ENCODE results near the gene DAGLA.

The DAGLA gene

DNA sequence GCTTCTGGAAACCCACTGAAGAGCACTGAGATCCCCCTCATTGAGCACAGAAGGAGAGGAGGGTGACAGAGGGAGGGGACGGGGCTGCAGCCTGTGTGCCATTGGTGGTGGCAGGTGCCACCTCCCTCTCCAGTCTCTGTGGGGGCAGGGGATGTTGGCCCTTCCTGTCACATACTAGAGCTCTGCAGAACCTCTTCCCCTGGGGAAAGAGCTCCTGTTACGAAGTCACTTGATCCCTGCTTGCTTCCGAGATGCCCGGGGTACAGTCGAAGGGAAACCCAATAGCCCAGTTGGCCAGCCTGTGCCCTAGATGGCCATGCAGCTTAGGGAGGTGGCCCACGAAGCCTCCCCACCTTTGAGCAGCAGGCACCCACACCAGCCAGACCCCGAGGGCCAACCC is 29.4 kb downstream of the DAGLA start:
- H3K9me2 ChIP-seq (ENCODE audit: low read depth, low read length) = no peaks in the 10 kb centered on the region
- H3F3A ChIP-seq (ENCODE audit: insufficient read depth, low read length) = no peaks in the 10 kb centered on the region
- H3K27ac ChIP-seq (ENCODE audit: low read depth, low read length, poor library complexity, severe bottlenecking) = no peak overlapping the region
- TF ChIP-seq EZH2 (IDR thresholded peaks at IDR 0.05; ENCODE audit: borderline replicate concordance, low read length) = no peak
- TF ChIP-seq, protein P1, sequence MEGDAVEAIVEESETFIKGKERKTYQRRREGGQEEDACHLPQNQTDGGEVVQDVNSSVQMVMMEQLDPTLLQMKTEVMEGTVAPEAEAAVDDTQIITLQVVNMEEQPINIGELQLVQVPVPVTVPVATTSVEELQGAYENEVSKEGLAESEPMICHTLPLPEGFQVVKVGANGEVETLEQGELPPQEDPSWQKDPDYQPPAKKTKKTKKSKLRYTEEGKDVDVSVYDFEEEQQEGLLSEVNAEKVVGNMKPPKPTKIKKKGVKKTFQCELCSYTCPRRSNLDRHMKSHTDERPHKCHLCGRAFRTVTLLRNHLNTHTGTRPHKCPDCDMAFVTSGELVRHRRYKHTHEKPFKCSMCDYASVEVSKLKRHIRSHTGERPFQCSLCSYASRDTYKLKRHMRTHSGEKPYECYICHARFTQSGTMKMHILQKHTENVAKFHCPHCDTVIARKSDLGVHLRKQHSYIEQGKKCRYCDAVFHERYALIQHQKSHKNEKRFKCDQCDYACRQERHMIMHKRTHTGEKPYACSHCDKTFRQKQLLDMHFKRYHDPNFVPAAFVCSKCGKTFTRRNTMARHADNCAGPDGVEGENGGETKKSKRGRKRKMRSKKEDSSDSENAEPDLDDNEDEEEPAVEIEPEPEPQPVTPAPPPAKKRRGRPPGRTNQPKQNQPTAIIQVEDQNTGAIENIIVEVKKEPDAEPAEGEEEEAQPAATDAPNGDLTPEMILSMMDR (IDR thresholded peaks at IDR 0.05; ENCODE audit: low read length) = no peak
- H3K9me3 ChIP-seq (ENCODE audit: low read length) = no peaks in the 10 kb centered on the region
- no peaks in the 10 kb centered on the region for H3K4me1 ChIP-seq (ENCODE audit: insufficient read depth, low read length, severe bottlenecking)
- H3K36me3 ChIP-seq (ENCODE audit: insufficient read depth, low read length) = no peaks in the 10 kb centered on the region
- H3K79me2 ChIP-seq (ENCODE audit: insufficient read depth, low read length) = no peaks in the 10 kb centered on the region
- no peak overlapping the region for H2AFZ ChIP-seq (ENCODE audit: low read length)
- no peak overlapping the region for H3K4me3 ChIP-seq (ENCODE audit: low read depth, low read length, poor library complexity, severe bottlenecking)
- H3K27me3 ChIP-seq (ENCODE audit: insufficient read depth, low read length) = peaks cover 7% of the 10 kb centered on the region; the same call in 1 of the 2 replicates
- H3K4me2 ChIP-seq (ENCODE audit: low read length) = no peak overlapping the region
- no peaks in the 10 kb centered on the region for H4K20me1 ChIP-seq (ENCODE audit: insufficient read depth, low read length)
- no peak overlapping the region for H3K9ac ChIP-seq (ENCODE audit: low read length)

DNA sequence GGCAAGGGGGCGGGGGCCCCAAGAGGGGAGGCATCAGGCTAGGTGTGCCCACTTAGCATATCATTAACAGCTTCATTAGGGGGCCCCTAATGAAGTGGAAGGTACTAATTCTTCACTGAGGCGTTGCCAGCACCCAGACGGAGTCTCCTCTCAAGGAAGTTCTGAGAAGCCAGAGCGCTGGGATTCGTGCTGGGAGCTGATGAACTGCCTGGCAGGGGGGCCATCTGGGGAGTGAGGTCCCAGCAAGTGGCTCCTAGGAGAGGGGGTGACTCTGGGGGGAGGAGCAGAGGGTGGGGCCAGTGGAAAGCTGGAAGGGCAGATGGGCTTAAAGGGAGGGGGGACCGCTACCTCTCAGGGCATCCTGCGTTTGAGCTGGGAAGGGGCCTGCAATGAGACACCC is 29.8 kb downstream of the DAGLA start:
- no peak overlapping the region for H3K4me2 ChIP-seq (ENCODE audit: low read length)
- H4K20me1 ChIP-seq (ENCODE audit: insufficient read depth, low read length) = no peaks in the 10 kb centered on the region
- H3K27me3 ChIP-seq (ENCODE audit: insufficient read depth, low read length) = peaks cover 7% of the 10 kb centered on the region; the same call in 1 of the 2 replicates
- no peak overlapping the region for H3K27ac ChIP-seq (ENCODE audit: low read depth, low read length, poor library complexity, severe bottlenecking)
- no peak overlapping the region for H2AFZ ChIP-seq (ENCODE audit: low read length)
- H3K79me2 ChIP-seq (ENCODE audit: insufficient read depth, low read length) = no peaks in the 10 kb centered on the region
- no peak overlapping the region for H3K9ac ChIP-seq (ENCODE audit: low read length)
- H3K4me3 ChIP-seq (ENCODE audit: low read depth, low read length, poor library complexity, severe bottlenecking) = no peak overlapping the region
- no peaks in the 10 kb centered on the region for H3K9me3 ChIP-seq (ENCODE audit: low read length)
- H3F3A ChIP-seq (ENCODE audit: insufficient read depth, low read length) = no peaks in the 10 kb centered on the region
- no peaks in the 10 kb centered on the region for H3K4me1 ChIP-seq (ENCODE audit: insufficient read depth, low read length, severe bottlenecking)
- H3K36me3 ChIP-seq (ENCODE audit: insufficient read depth, low read length) = no peaks in the 10 kb centered on the region
- TF ChIP-seq, protein P1 (IDR thresholded peaks at IDR 0.05; ENCODE audit: low read length) = no peak
- TF ChIP-seq EZH2 (IDR thresholded peaks at IDR 0.05; ENCODE audit: borderline replicate concordance, low read length) = no peak
- no peaks in the 10 kb centered on the region for H3K9me2 ChIP-seq (ENCODE audit: low read depth, low read length)

DNA sequence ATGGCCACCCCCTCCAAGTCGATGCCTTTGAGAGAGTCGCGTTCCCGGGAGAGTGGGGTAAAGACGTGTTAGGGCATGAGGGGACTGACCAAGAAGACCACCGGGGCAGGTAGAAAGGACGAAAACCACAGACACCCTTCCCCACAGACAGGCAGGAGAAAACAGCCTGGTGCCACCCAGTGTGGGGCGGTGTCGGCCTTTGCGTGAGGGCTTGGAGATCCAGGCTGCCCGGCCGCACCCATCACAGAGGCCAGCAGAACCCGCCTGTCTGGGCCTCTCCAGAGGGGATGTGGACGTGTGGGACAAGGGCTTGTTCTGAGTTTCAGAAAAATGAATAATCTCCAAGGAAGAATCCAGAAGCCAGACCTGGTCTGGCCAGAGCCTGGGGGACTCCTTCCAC is 30.8 kb downstream of the DAGLA start:
- Histone ChIP-seq H3K4me2 (ENCODE audit: low read length) (no peak overlapping the region), H2AFZ (ENCODE audit: low read length) (no peak overlapping the region), H3K9ac (ENCODE audit: low read length) (no peak overlapping the region), H3K27ac (ENCODE audit: low read depth, low read length, poor library complexity, severe bottlenecking) (no peak overlapping the region), H4K20me1 (ENCODE audit: insufficient read depth, low read length) (no peaks in the 10 kb centered on the region), H3F3A (ENCODE audit: insufficient read depth, low read length) (no peaks in the 10 kb centered on the region), H3K79me2 (ENCODE audit: insufficient read depth, low read length) (no peaks in the 10 kb centered on the region), H3K27me3 (ENCODE audit: insufficient read depth, low read length) (peaks cover 7% of the 10 kb centered on the region; the same call in 1 of the 2 replicates), H3K9me3 (ENCODE audit: low read length) (no peaks in the 10 kb centered on the region), H3K4me3 (ENCODE audit: low read depth, low read length, poor library complexity, severe bottlenecking) (no peak overlapping the region), H3K36me3 (ENCODE audit: insufficient read depth, low read length) (no peaks in the 10 kb centered on the region), H3K9me2 (ENCODE audit: low read depth, low read length) (no peaks in the 10 kb centered on the region), H3K4me1 (ENCODE audit: insufficient read depth, low read length, severe bottlenecking) (no peaks in the 10 kb centered on the region)
- TF ChIP-seq, protein P1 (IDR thresholded peaks at IDR 0.05; ENCODE audit: low read length) = no peak
- no peak for TF ChIP-seq EZH2 (IDR thresholded peaks at IDR 0.05; ENCODE audit: borderline replicate concordance, low read length)

Measured in OCI-LY1 (cell line).